AG10803 (cell line): Measurements from ENCODE around the gene CROCC2.

Experiments used
- DNase-seq: peaks from one replicate; pipeline ENCODE4 v3.0.0; 2010; ENCODE audit warnings: low read depth
- H3K4me3 ChIP-seq: 2 replicates; pipeline ENCODE4 v1.5.1; 2011; ENCODE audit warnings: mild to moderate bottlenecking, low read length, control low read depth
- CTCF ChIP-seq: conservative IDR thresholded peaks from 2 replicates; pipeline ENCODE4 v1.5.1; 2011; ENCODE audit warnings: mild to moderate bottlenecking, low read length, control low read depth, inconsistent platforms

Gene CROCC2

DNA sequence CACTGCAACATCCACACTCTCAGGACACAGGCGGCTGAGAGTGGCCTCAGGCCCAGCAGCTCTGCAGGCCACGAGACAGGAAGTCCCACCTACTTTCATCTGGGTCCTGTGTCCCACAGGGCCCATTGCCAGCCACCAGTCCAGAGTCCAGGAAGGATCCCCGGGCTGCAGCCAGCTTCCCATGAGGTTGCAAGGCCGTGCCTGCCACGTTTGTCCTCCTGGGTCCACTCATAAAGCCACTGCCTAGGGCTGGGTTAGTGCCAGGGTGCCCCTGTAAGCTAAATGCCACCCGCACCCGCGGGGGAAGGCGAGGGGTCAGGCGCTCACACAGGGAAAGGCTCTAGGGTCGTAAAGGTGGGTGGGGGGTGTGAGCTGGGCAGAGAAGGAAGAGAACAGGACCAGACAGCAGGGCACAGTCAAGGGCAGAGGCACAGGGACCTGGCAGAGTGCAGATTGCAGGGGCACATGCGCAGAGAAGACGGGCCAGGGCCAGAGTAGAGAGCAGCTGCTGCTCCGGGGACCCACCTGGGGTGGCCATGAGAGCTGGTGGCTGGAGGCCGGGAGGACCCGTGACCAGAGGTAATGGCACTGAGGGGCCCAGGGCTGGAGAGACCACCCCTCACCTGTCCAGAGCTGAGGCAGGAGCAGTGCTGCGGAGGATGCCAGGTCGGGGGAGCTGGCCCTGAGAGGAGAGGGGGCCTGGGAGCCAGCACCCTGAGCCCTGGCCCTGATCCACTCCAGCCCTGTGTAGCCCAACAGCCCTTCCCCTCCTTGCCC, 29.5 kb upstream of the CROCC2 start:
- no peak overlapping the region for H3K4me3 ChIP-seq
- TF ChIP-seq CTCF: no peak
- DNase-seq: no peak

DNA sequence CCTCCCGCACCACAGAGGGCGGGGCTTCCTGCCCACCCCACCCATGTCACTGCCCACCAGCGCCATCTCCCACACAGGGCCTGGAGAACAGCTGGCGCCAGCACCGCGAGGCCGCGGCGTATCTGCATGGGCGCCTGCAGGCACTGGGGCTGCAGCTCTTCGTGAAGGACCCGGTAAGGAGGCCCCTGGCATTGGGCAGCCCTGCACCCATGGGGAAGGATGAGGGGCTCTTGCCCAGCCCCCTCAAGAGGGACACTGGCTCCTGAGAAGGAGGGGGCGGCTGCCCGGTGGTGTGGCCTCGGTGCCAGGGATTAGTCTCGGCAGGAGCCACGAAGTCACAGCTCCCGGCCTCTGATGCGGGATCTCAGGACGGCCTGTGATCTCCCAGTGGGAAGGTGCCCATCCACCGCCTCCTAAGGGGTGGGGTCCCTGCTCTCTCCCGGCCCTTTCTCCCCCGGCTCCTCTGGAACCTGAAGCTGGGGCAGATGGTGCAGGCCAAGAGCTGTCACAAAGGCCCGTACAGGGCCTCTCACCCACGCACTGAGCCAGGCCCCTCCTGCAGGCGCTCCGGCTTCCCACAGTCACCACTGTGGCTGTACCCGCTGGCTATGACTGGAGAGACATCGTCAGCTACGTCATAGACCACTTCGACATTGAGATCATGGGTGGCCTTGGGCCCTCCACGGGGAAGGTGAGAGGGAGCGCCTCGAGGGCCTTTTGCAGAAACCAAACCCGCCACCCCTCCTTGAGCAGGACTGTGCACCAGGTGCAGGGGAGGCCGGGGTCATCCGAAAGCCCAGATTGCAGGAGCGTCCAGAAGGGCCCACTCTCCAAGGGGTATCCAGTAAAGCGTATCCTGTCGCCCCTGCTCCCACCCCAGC, 28.4 kb upstream of the CROCC2 start:
- H3K4me3 ChIP-seq: no peak overlapping the region
- TF ChIP-seq CTCF: no peak
- no peak for DNase-seq

DNA sequence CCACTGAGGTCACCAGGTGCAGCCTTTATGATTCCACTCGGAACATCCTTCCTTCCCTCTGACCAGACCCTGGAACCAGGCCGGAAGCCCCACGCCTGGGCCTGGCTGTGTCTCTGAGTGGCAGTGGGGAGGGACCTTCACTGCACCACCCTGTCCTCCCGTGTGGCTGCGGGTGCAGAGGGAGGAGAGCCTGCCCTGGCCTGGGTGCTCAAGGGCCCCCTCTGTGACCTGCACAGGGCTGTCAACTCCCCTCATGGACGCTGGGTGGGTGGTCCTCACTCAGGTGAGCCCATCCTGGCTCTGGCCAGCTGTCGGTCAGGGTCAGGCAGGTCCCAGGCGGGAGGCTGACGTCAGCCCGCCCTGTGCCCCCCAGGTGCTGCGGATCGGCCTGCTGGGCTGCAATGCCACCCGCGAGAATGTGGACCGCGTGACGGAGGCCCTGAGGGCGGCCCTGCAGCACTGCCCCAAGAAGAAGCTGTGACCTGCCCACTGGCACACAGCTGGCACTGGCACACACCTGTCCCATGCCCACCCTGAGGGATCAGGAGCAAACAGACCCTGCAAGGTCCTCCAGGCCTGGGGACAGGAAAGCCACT, 27.7 kb upstream of the CROCC2 start:
- H3K4me3 ChIP-seq: no peak overlapping the region
- no peak for DNase-seq
- TF ChIP-seq CTCF: no peak

GRCh38 chr2:240879105-240879504, 27.0 kb upstream of the CROCC2 start:
- DNase-seq: no peak
- TF ChIP-seq CTCF: no peak
- no peak overlapping the region for H3K4me3 ChIP-seq

DNA sequence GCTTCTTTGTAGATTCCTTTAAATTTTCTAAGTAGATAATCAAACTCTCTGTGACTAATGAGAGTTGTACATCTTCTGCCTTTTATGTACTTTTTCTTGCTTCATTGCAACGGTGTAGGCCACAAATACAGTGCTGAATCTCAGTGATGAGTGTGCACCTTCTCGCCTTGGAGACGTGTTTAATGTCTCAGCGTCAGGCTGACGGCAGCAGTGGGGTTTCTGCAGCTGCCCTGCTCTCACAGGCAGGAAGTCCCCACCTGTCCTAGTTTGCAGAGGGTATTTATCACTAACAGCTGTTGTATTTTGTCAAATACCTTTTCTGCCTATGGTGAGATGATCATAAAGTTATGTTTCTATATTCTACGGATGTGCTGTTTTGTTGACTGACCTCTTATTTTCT, 24.2 kb upstream of the CROCC2 start:
- H3K4me3 ChIP-seq: no peak overlapping the region
- TF ChIP-seq CTCF: no peak
- DNase-seq: no peak

DNA sequence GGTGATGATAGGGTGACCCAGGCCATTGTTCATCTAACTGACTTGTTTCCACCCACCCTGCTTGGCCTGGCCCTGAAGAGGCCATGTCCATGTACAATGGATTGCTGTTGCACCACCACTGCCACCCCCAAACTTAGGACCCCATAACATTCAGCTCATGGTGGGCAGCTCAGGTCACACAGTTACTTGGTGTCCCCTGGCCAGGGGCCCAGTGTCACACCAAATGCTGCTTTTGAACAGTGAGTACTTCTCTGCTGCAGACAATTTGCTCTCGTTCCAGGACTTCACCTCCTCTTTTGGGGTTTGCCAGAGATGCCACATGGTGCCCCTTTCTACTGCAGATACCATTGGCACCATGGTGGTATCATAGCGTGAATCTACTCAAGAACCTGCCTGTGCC, 21.9 kb upstream of the CROCC2 start:
- no peak overlapping the region for H3K4me3 ChIP-seq
- DNase-seq: no peak
- TF ChIP-seq CTCF: no peak

DNA sequence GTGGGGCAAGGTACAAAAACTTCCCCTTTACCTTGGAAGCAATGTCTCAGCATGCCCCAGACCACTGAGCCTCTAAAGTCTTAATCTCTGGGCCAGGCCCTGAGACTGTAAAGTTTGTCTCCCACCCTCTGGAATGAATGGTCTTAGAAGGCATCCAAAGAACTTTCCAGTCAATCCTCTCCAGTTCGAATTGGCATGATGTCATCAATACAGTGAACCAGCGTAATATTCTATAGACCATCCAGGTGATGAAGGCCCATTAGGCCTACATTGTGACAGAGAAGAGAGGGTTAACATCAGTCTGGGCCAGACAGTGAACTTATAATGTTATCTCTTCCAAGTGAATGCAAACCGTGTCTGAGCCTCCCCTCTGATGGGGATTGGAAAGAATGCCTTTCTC, 21.4 kb upstream of the CROCC2 start:
- DNase-seq: no peak
- H3K4me3 ChIP-seq: no peak overlapping the region
- TF ChIP-seq CTCF: no peak
